Naive B cell (primary cell): Measurements from ENCODE around the gene SPTB. TPM values are rescaled to one million over a fixed set of nuclear protein-coding genes. Genes with fewer than 3 reads are reported as not detected.
A peak's percentile ranks its signal among the peaks of the same experiment; 100 is the strongest.

Source experiments
- ATAC-seq, 2 donors: fragments of 150-1000 bp; cut with Tn5 transposase; 2 replicates each; pipeline ENCODE4 v1.10.0; 2021; ENCODE audit warnings: low read depth in 2 of 2, mild to moderate bottlenecking in 2 of 2, moderate library complexity in 2 of 2
- DNase-seq: peaks from one replicate; pipeline ENCODE4 v3.0.0; 2022
- H3K27ac Mint-ChIP-seq, 6 donors: one replicate each; pipeline ENCODE4 v1.8.0; 2020 to 2022; ENCODE audit warnings: mild to moderate bottlenecking in 6 of 6, mixed read lengths in 6 of 6, moderate library complexity in 5 of 6, inconsistent platforms in 2 of 6
- H3K27me3 Mint-ChIP-seq, 3 donors: one replicate each; pipeline ENCODE4 v1.8.0; 2021 to 2022; ENCODE audit warnings: mixed read lengths in 3 of 3, mild to moderate bottlenecking in 1 of 3
- H3K36me3 Mint-ChIP-seq, 2 donors: one replicate each; pipeline ENCODE4 v1.8.0; 2020 to 2022; ENCODE audit warnings: mixed read lengths in 2 of 2, inconsistent platforms in 1 of 2, mild to moderate bottlenecking in 1 of 2
- H3K4me1 Mint-ChIP-seq, 3 donors: one replicate each; pipeline ENCODE4 v1.8.0; 2020 to 2022; ENCODE audit warnings: mixed read lengths in 3 of 3, inconsistent platforms in 1 of 3, mild to moderate bottlenecking in 1 of 3, moderate library complexity in 1 of 3
- H3K4me3 Mint-ChIP-seq, 8 donors: one replicate each; pipeline ENCODE4 v1.8.0; 2020 to 2022; ENCODE audit warnings: mild to moderate bottlenecking in 8 of 8, mixed read lengths in 8 of 8, moderate library complexity in 8 of 8, inconsistent platforms in 2 of 8
- H3K9me3 Mint-ChIP-seq, 7 donors: one replicate each; pipeline ENCODE4 v1.8.0; 2020 to 2022; ENCODE audit warnings: mixed read lengths in 7 of 7, mild to moderate bottlenecking in 5 of 7, inconsistent platforms in 2 of 7, moderate library complexity in 1 of 7
- polyA plus RNA-seq, 6 donors: library from polyadenylated mRNA; unstranded; fragments of 300-500 nt; fragmentation: Illumina TruSeq; gene quantifications; one replicate each; pipeline ENCODE4 v1.2.3, GENCODE V29; 2021; ENCODE audit warnings: low read depth in 6 of 6

Gene SPTB
- polyA plus RNA-seq, 6 donors from 2014 or later, result 0.16 TPM; not detected in 5

GRCh38 chr14:64841121-64841651, 38.5 kb downstream of the SPTB start:
- Mint-ChIP-seq H3K4me1 (peaks cover 4 to 11% (median 5%) of the 10 kb centered on the region in 3 donors), H3K27ac (no peak overlapping the region), H3K27me3 (peaks cover 22 to 30% (median 25%) of the 10 kb centered on the region in 3 donors), H3K9me3 (peaks cover 0 to 4% (median 0%) of the 10 kb centered on the region in 7 donors), H3K36me3 (no peaks in the 10 kb centered on the region), H3K4me3 (no peak overlapping the region)
- DNase-seq, result no peak
- no peak for ATAC-seq

- ATAC-seq, result no peak
- peaks cover 21 to 30% (median 24%) of the 10 kb centered on the region in 3 donors for H3K27me3 Mint-ChIP-seq
- H3K9me3 Mint-ChIP-seq, result peaks cover 0 to 4% (median 0%) of the 10 kb centered on the region in 7 donors
- H3K4me1 Mint-ChIP-seq, result no peaks in the 10 kb centered on the region
- H3K4me3 Mint-ChIP-seq, result no peak overlapping the region
- no peaks in the 10 kb centered on the region for H3K36me3 Mint-ChIP-seq
- no peak for DNase-seq
- no peak overlapping the region for H3K27ac Mint-ChIP-seq
These were observed 41.1 kb downstream of the SPTB start for GRCh38 chr14:64838656-64839055.

- DNase-seq (no peak), ATAC-seq (no peak)
- Mint-ChIP-seq H3K36me3 (no peaks in the 10 kb centered on the region), H3K9me3 (peaks cover 0 to 4% (median 0%) of the 10 kb centered on the region in 7 donors), H3K4me3 (no peak overlapping the region), H3K4me1 (no peaks in the 10 kb centered on the region), H3K27me3 (peaks cover 12 to 23% (median 15%) of the 10 kb centered on the region in 3 donors), H3K27ac (no peak overlapping the region)
These were observed 44.3 kb downstream of the SPTB start for GRCh38 chr14:64835431-64835830.

GRCh38 chr14:64834965-64835364, 44.7 kb downstream of the SPTB start:
- Mint-ChIP-seq H3K9me3 (peaks cover 0 to 4% (median 0%) of the 10 kb centered on the region in 7 donors), H3K27ac (no peak overlapping the region), H3K36me3 (no peaks in the 10 kb centered on the region), H3K4me3 (no peak overlapping the region), H3K27me3 (peaks cover 12 to 19% (median 15%) of the 10 kb centered on the region in 3 donors), H3K4me1 (no peaks in the 10 kb centered on the region)
- DNase-seq, result no peak
- ATAC-seq, result no peak

- no peaks in the 10 kb centered on the region for H3K36me3 Mint-ChIP-seq
- no peaks in the 10 kb centered on the region for H3K4me1 Mint-ChIP-seq
- DNase-seq (no peak), ATAC-seq (no peak)
- no peaks in the 10 kb centered on the region for H3K9me3 Mint-ChIP-seq
- no peak overlapping the region for H3K27ac Mint-ChIP-seq
- no peak overlapping the region for H3K4me3 Mint-ChIP-seq
- H3K27me3 Mint-ChIP-seq, result peaks cover 9 to 12% (median 12%) of the 10 kb centered on the region in 3 donors
These were observed 48.3 kb downstream of the SPTB start for GRCh38 chr14:64831419-64831818.

- peaks cover 9 to 12% (median 11%) of the 10 kb centered on the region in 3 donors for H3K27me3 Mint-ChIP-seq
- DNase-seq (no peak), ATAC-seq (no peak)
- no peak overlapping the region for H3K27ac Mint-ChIP-seq
- no peaks in the 10 kb centered on the region for H3K36me3 Mint-ChIP-seq
- H3K9me3 Mint-ChIP-seq, result no peaks in the 10 kb centered on the region
- H3K4me3 Mint-ChIP-seq, result no peak overlapping the region
- H3K4me1 Mint-ChIP-seq, result no peaks in the 10 kb centered on the region
These were observed 48.7 kb downstream of the SPTB start for GRCh38 chr14:64830961-64831360.

GRCh38 chr14:64828071-64828470, 51.6 kb downstream of the SPTB start:
- DNase-seq (no peak), ATAC-seq (no peak)
- Mint-ChIP-seq H3K4me1 (peaks cover 0 to 7% (median 4%) of the 10 kb centered on the region in 3 donors), H3K27ac (no peak overlapping the region), H3K9me3 (no peaks in the 10 kb centered on the region), H3K27me3 (peaks cover 8 to 34% (median 26%) of the 10 kb centered on the region in 3 donors), H3K4me3 (no peak overlapping the region), H3K36me3 (no peaks in the 10 kb centered on the region)

GRCh38 chr14:64826845-64827244, 52.9 kb downstream of the SPTB start:
- no peaks in the 10 kb centered on the region for H3K36me3 Mint-ChIP-seq
- no peak overlapping the region for H3K4me3 Mint-ChIP-seq
- ATAC-seq (no peak), DNase-seq (no peak)
- H3K4me1 Mint-ChIP-seq, result peaks cover 0 to 11% (median 6%) of the 10 kb centered on the region in 3 donors
- H3K27me3 Mint-ChIP-seq, result peaks cover 10 to 43% (median 29%) of the 10 kb centered on the region in 3 donors
- no peak overlapping the region for H3K27ac Mint-ChIP-seq
- H3K9me3 Mint-ChIP-seq, result no peaks in the 10 kb centered on the region

- Mint-ChIP-seq H3K27me3 (peaks cover 15 to 48% (median 34%) of the 10 kb centered on the region in 3 donors), H3K36me3 (no peaks in the 10 kb centered on the region), H3K4me1 (peaks cover 0 to 13% (median 6%) of the 10 kb centered on the region in 3 donors), H3K9me3 (no peaks in the 10 kb centered on the region), H3K27ac (no peak overlapping the region), H3K4me3 (no peak overlapping the region)
- ATAC-seq (no peak), DNase-seq (no peak)
These were observed 53.4 kb downstream of the SPTB start for GRCh38 chr14:64826333-64826732.

GRCh38 chr14:64825509-64825908, 54.2 kb downstream of the SPTB start:
- ATAC-seq (no peak), DNase-seq (no peak)
- H3K4me3 Mint-ChIP-seq, result no peak overlapping the region
- no peaks in the 10 kb centered on the region for H3K36me3 Mint-ChIP-seq
- no peaks in the 10 kb centered on the region for H3K9me3 Mint-ChIP-seq
- H3K4me1 Mint-ChIP-seq, result peaks cover 0 to 13% (median 6%) of the 10 kb centered on the region in 3 donors
- H3K27ac Mint-ChIP-seq, result no peak overlapping the region
- peaks cover 20 to 54% (median 41%) of the 10 kb centered on the region in 3 donors for H3K27me3 Mint-ChIP-seq

DNA sequence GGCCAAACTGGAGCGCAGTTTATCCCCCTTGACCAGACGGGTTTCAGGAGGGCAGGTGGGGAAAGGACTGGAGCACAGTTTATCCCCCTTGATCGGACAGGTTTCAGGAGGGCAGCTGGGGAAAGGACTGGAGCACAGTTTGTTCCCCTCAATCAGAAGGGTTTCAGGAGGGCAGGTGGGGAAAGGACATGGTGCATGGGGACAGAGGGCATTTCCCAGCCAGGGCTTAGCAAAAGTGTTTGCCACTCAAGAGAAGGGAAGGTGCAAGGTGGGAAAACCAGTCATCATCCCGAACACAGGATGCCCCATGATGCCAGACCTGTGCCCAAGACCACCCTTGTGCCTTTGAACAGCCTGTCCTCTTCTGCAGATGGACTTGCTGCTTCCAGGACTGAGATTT, 54.7 kb downstream of the SPTB start:
- H3K27me3 Mint-ChIP-seq, result peaks cover 20 to 54% (median 41%) of the 10 kb centered on the region in 3 donors

DNA sequence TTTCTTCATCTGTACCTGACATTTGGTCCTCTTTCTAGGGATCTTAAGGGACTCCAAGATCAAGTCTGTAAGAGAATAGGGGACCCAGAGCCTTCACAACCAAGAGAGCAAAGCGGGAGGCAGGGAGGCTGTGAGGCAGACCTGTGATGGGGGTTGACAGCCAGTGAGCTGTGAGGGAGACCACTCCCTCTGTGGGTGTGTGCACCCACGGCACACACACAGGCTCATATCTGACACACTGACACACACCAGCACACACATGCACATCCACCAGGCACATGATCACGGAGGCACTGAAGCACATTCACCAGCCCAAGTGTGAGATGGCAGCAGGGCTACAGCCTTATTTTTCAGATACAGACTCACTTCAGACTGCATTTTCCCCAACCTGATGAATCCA, 55.2 kb downstream of the SPTB start:
- Mint-ChIP-seq H3K9me3 (no peaks in the 10 kb centered on the region), H3K36me3 (no peaks in the 10 kb centered on the region), H3K4me1 (peaks cover 0 to 13% (median 6%) of the 10 kb centered on the region in 3 donors), H3K4me3 (no peak overlapping the region), H3K27ac (peak overlapping the region in 1 of 6 donors; percentile 55), H3K27me3 (peaks cover 20 to 54% (median 41%) of the 10 kb centered on the region in 3 donors)
- DNase-seq (no peak), ATAC-seq (peak in 1 of 2 donors; percentile 25)

More for the DNA sequence above, 54.7 kb downstream of the SPTB start:
- H3K36me3 Mint-ChIP-seq, result no peaks in the 10 kb centered on the region
- peaks cover 0 to 13% (median 6%) of the 10 kb centered on the region in 3 donors for H3K4me1 Mint-ChIP-seq
- no peak overlapping the region for H3K4me3 Mint-ChIP-seq
- DNase-seq, result no peak
- ATAC-seq, result no peak
- no peaks in the 10 kb centered on the region for H3K9me3 Mint-ChIP-seq
- H3K27ac Mint-ChIP-seq, result no peak overlapping the region

DNA sequence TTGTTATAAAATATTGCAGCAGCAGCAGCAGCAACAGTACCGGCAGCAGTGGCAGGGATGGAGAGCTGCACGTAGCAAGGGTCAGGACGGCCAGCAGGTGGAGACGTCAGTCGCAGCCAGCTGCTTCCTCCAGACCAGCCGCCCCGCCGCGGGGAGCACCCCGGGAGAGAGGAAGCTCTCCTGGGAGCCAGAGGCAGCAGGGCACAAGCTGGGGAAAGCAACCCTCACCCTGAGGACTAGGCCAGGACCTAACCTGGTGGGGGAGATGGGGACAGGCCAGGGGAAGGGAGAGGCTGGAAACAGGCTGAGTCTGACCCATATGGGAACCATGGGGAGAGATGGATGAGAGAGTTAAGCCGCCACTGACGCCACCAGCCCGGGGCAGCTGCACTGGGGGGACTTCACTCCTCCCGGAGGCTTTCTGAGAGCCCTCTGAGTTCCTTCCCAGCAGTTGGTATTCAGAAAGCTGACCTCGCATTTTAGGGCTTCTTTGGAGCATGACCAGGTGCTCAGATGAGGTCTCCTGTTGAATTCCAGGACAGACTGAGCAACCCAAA, 56.3 kb downstream of the SPTB start:
- Mint-ChIP-seq H3K9me3 (no peaks in the 10 kb centered on the region), H3K4me1 (peaks cover 0 to 13% (median 6%) of the 10 kb centered on the region in 3 donors), H3K27me3 (peaks cover 20 to 58% (median 45%) of the 10 kb centered on the region in 3 donors), H3K4me3 (peak overlapping the region in 2 of 8 donors; percentile 21 to 32), H3K27ac (peak overlapping the region in 1 of 6 donors; percentile 26), H3K36me3 (no peaks in the 10 kb centered on the region)
- ATAC-seq (peak; percentile 79 to 83), DNase-seq (peak; percentile 44)

DNA sequence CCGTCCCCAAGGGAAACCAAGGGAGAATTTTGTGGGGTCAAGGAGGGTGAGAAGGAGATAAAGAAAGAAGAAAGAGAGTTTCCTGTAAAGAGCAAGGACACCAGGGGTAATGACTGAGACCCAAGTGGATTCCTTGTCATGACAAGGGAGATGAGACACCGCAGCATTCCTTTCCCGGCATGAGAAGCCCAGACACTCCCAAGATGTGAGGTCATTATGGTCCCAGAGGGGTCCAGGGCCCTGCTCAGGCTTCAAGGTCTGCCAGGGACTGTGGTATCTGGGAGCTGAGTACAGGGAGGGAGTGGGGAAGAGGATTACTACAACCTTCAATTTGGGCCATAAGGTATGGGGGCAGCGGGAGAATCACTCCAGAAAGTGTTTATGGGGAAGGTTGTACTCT, 58.1 kb downstream of the SPTB start:
- DNase-seq, result no peak
- H3K4me3 Mint-ChIP-seq, result no peak overlapping the region
- ATAC-seq, result no peak
- no peaks in the 10 kb centered on the region for H3K36me3 Mint-ChIP-seq
- H3K27ac Mint-ChIP-seq, result peak overlapping the region in 3 of 6 donors; percentile 56 to 91 (median 72)
- H3K4me1 Mint-ChIP-seq, result peaks cover 0 to 13% (median 6%) of the 10 kb centered on the region in 3 donors
- H3K9me3 Mint-ChIP-seq, result no peaks in the 10 kb centered on the region
- H3K27me3 Mint-ChIP-seq, result peaks cover 15 to 56% (median 42%) of the 10 kb centered on the region in 3 donors
